Prostate gland (tissue), 2 donors: ENCODE measurements around the gene TOM1L2. TPM values are rescaled to one million over a fixed set of nuclear protein-coding genes. Genes with fewer than 3 reads are reported as not detected.

ENCODE experiments used
- DNase-seq: peaks from one replicate; pipeline ENCODE4 v3.0.0-alpha.2; 2019; ENCODE audit warnings: low spot score
- H3K27ac ChIP-seq, 2 donors: fragments of 200-600 bp; sonication (generic); 2 replicates each; pipeline ENCODE4 v1.5.1; 2017 to 2019
- H3K27me3 ChIP-seq: fragments of 200-600 bp; sonication (generic); replicated peaks from 2 replicates; pipeline ENCODE4 v1.5.1; 2019; ENCODE audit not compliant: insufficient read depth
- H3K36me3 ChIP-seq, 2 donors: fragments of 200-600 bp; sonication (generic); 1 replicate in 1 of 2; 2 replicates in 1 of 2; pipeline versions ENCODE4 v1.5.1 to v1.8.1; 2017 to 2019
- H3K4me1 ChIP-seq: fragments of 200-600 bp; sonication (generic); replicated peaks from 2 replicates; pipeline ENCODE4 v1.5.1; 2019
- H3K4me3 ChIP-seq, 2 donors: fragments of 200-600 bp; sonication (generic); 2 replicates each; pipeline ENCODE4 v1.5.1; 2017 to 2019
- H3K9me3 ChIP-seq: fragments of 200-600 bp; sonication (generic); 2 replicates; pipeline ENCODE4 v1.5.1; 2017
- CTCF ChIP-seq, 4 experiments: fragments of 200-600 bp in 2 of 4; fragments of 450-650 bp in 2 of 4; sonication (generic) in 2 of 4; IDR thresholded peaks; 1 replicate in 3 of 4; 2 replicates in 1 of 4; pipeline ENCODE4 v1.5.1; 2016 to 2019; ENCODE audit warnings: antibody characterized with exemption in 4 of 4, mild to moderate bottlenecking in 2 of 4, moderate library complexity in 2 of 4
- POLR2A ChIP-seq: fragments of 450-650 bp; IDR thresholded peaks from one replicate; pipeline ENCODE4 v1.6.1; 2016; ENCODE audit warnings: antibody characterized with exemption, mild to moderate bottlenecking
- POLR2AphosphoS5 ChIP-seq: sonication (generic); formaldehyde crosslinking; IDR thresholded peaks from one replicate; pipeline ENCODE4 v1.6.1; 2017; ENCODE audit warnings: antibody characterized with exemption
- WGBS: methylation state at CpG from one replicate; pipeline ENCODE4 v1.1.5; 2018; 5-methylcytosine and 5-hydroxymethylcytosine counted together
- intact Hi-C: fragments of 100-400 bp; cut with DNase I; formaldehyde crosslinking; loops from one replicate; pipeline ENCODE4 v1.14.2; 2022
- total RNA-seq, 2 donors: library from RNA; depleted of rRNA; stranded (reverse); fragments of >200 nt; gene quantifications; one replicate each; pipeline ENCODE4 v1.1.0, GENCODE V29; 2016

The TOM1L2 gene
- total RNA-seq, 2 donors from 2014 or later, result 162 to 185 TPM

DNA sequence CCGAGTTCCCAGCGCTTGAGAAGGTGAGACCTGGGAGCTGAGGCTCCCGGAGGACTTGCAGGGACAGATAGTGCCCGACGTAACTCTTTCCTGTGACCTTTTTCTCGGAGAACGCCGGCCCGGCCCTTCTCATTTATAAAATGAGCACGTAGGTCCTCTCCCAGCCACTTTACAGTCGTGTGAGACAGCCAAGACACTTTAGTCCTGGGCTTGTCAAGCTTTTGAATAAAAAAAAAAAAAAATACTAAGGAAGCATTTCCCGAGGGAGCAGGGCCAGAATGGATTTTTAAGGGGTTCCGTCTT, 703 bp upstream of the TOM1L2 start:
- TF ChIP-seq POLR2A (no peak), CTCF (IDR thresholded peaks at IDR 0.05) (no peak), POLR2AphosphoS5 (no peak)
- Histone ChIP-seq H3K27me3 (no peaks in the 10 kb centered on the region), H3K27ac (peak overlapping the region in 1 of 2 donors; percentile 57), H3K36me3 (no peaks in the 10 kb centered on the region), H3K4me3 (peak overlapping the region; percentile 46 to 54), H3K4me1 (no peaks in the 10 kb centered on the region), H3K9me3 (no peaks in the 10 kb centered on the region)
- WGBS, result 3% methylated on average over 13 of the region's 13 CpGs
- intact Hi-C loops, result loop anchor here (5.0 kb wide), 1 partner anchor 64 kb away; the partner anchor contains the start of genes ATPAF2 and GID4
- DNase-seq, result no peak

DNA sequence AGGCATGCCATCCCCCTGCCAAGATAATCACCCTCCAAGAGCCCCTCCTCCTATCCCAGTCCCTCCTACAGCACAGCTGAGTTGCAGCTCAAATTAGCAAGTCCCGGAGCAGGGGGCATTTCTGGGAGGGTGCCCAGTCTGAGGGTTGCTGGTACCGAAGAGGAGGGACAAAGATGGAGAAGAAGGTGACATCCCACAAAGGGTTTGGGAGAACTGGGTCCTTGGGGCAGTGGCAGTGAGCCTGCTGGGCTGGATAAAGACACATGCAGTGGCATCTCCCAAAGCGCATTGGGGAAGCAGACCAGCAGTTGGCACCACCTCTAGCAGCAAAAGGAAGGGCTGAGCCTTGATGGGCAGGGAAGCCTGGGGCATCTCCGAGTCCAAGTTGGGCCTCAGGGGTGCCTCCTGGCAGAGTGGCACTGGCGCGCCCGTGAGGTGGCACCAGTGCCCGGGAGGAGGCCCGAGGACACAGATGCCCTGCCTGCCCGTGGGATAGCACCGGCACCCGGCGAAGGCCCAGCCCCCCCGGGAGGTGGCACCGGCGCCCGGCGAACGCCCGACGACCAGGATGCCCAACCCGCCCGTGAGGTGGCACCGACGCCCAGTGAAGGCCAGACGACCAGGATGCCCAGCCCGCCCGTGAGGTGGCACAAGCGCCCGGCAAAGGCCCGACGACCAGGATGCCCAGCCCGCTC, 622 bp downstream of the TOM1L2 start:
- H3K9me3 ChIP-seq, result no peaks in the 10 kb centered on the region
- H3K4me1 ChIP-seq, result no peaks in the 10 kb centered on the region
- H3K36me3 ChIP-seq, result no peaks in the 10 kb centered on the region
- 2% methylated on average over 26 of the region's 33 CpGs for WGBS
- intact Hi-C loops, result loop anchor here (5.0 kb wide), 1 partner anchor 66 kb away; the partner anchor contains the start of genes ATPAF2 and GID4
- TF ChIP-seq POLR2A (no peak), POLR2AphosphoS5 (no peak), CTCF (IDR thresholded peaks at IDR 0.05) (no peak)
- peak; percentile 21 for DNase-seq
- peak overlapping the region; percentile 93 to 95 for H3K4me3 ChIP-seq
- H3K27me3 ChIP-seq, result no peaks in the 10 kb centered on the region
- H3K27ac ChIP-seq, result peak overlapping the region; percentile 91 to 95

DNA sequence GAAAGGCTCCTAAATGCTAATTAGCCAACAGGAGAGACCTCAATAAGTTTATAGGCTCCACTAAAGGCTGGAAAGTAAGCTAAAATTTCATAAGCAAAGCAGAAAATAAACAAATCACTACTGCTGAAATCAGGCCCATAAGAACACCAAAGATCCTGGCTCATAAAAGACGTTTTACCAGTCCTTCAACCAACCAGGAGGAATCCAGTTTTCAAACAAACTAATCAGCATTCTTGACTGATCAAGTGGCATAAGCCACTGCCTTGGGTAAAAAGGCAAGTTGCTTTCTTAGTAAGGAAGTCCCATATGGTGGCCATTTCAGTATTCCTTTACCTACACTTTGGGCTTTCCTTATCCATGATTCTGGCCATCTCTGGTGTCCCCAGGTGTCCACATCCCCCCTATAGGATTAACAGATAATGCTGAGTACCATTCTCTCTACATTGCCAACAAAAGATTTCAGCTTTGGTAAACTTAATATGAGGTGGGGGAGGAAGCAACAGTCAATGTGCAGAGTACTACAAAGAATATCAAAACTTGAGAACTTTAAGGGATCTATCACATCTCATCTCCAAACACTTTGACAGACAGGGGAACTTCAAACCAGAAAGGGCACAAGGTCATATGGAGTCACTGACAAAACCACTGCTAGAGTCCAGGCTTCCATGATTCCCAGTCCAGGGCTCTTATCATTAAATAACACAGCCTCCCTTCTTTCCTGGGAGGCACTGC, 1.3 kb downstream of the TOM1L2 start:
- 7% methylated on average over 1 of the region's 1 CpG for WGBS
- Histone ChIP-seq H3K9me3 (no peaks in the 10 kb centered on the region), H3K27me3 (no peaks in the 10 kb centered on the region), H3K27ac (peak overlapping the region; percentile 91 to 95), H3K36me3 (no peaks in the 10 kb centered on the region), H3K4me1 (no peaks in the 10 kb centered on the region), H3K4me3 (peak overlapping the region; percentile 93 to 95)
- peak; percentile 54 for DNase-seq
- TF ChIP-seq POLR2A, result peak; percentile 17
- no peak for TF ChIP-seq CTCF (IDR thresholded peaks at IDR 0.05)
- TF ChIP-seq POLR2AphosphoS5, result peak; percentile 90
- intact Hi-C loops, result loop anchor here (5.0 kb wide), 1 partner anchor 66 kb away; the partner anchor contains the start of genes ATPAF2 and GID4

GRCh38 chr17:17966399-17966798, 5.8 kb downstream of the TOM1L2 start:
- 86% methylated on average over 3 of the region's 3 CpGs for WGBS
- Histone ChIP-seq H3K4me3 (no peak overlapping the region), H3K27ac (no peak overlapping the region), H3K27me3 (no peaks in the 10 kb centered on the region), H3K36me3 (no peaks in the 10 kb centered on the region), H3K9me3 (no peaks in the 10 kb centered on the region), H3K4me1 (no peaks in the 10 kb centered on the region)
- no peak for DNase-seq
- TF ChIP-seq CTCF (IDR thresholded peaks at IDR 0.05) (no peak), POLR2AphosphoS5 (no peak), POLR2A (no peak)
- intact Hi-C loops, result no loop called here
